Breast epithelium (tissue), 3 donors: ENCODE measurements around the gene FARP1.

Experiments
- CTCF ChIP-seq, 3 donors: fragments of 450-650 bp; IDR thresholded peaks; one replicate each; pipeline ENCODE4 v1.5.1; 2016 to 2017; ENCODE audit warnings: antibody characterized with exemption in 3 of 3, mild to moderate bottlenecking in 3 of 3, moderate library complexity in 3 of 3
- POLR2A ChIP-seq: fragments of 450-650 bp; IDR thresholded peaks from one replicate; pipeline ENCODE4 v1.6.1; 2016; ENCODE audit warnings: antibody characterized with exemption, mild to moderate bottlenecking, moderate library complexity

GRCh38 chr13:98100481-98100880, 42.4 kb upstream of the FARP1 start:
- TF ChIP-seq CTCF (IDR thresholded peaks at IDR 0.05) (no peak), POLR2A (no peak)
